Measurements from ENCODE around the gene VRTN. TPM values are rescaled to one million over a fixed set of nuclear protein-coding genes. Genes with fewer than 3 reads are reported as not detected.

Gene VRTN
- not detected for polyA plus RNA-seq

- no peaks in the 10 kb centered on the region for H3K9me3 Mint-ChIP-seq
- H3K27ac Mint-ChIP-seq = no peak within 1 kb of the TSS
- H3K27me3 Mint-ChIP-seq (ENCODE audit: low read depth in 3 of 3) = peaks cover 0 to 6% (median 0%) of the 10 kb centered on the region in 3 donors
- H3K4me1 Mint-ChIP-seq = no peaks in the 10 kb centered on the region
- no peak within 1 kb of the TSS for H3K4me3 Mint-ChIP-seq
- no peak for DNase-seq
- no peaks in the 10 kb centered on the region for H3K36me3 Mint-ChIP-seq
Measured at GRCh38 chr14:74348241-74348734, at the start of gene VRTN. VRTN (plus strand) TSS chr14:74348471; CDS start chr14:74356784, 8,313 bp downstream.

DNA sequence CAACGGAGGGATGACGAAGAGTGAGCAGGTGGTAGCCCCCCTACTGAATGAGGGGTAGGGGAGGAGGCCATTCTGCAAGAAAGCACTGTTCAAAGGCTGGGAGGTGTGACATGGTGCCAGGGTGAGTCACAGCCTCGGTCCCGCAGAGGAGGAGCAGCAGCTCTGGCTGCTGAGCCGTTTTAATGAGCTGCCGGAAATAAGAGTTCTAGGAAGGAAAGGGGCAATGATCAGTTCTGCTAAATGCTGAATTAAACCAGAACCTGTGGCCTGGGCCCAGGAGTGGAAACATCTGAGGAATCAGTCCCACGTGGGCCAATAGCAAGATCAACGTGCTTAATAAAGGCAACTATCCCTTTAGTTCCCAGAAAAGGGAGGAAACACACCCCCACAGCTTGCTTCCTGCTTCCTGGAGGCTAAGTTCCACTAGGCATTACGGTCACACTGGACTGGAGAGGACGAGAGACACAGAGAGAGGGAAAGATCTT, 49.2 kb upstream of the VRTN start:
- no peaks in the 10 kb centered on the region for H3K9me3 Mint-ChIP-seq
- DNase-seq = no peak
- peaks cover 30 to 35% of the 10 kb centered on the region in 2 donors for H3K4me1 Mint-ChIP-seq
- peaks cover 5 to 21% (median 6%) of the 10 kb centered on the region in 3 donors for H3K36me3 Mint-ChIP-seq
- peak overlapping the region in 1 of 5 donors; percentile 14 for H3K4me3 Mint-ChIP-seq
- peak overlapping the region in 2 of 6 donors; percentile 13 to 63 for H3K27ac Mint-ChIP-seq
- H3K27me3 Mint-ChIP-seq (ENCODE audit: low read depth in 3 of 3) = peaks cover 0 to 2% (median 0%) of the 10 kb centered on the region in 3 donors

GRCh38 chr14:74301594-74302151, 46.6 kb upstream of the VRTN start:
- H3K9me3 Mint-ChIP-seq = no peaks in the 10 kb centered on the region
- peak overlapping the region; percentile 94 to 100 (median 97) for H3K4me3 Mint-ChIP-seq
- H3K27me3 Mint-ChIP-seq (ENCODE audit: low read depth in 3 of 3) = peaks cover 0 to 4% (median 0%) of the 10 kb centered on the region in 3 donors
- peak overlapping the region; percentile 85 to 97 (median 93) for H3K27ac Mint-ChIP-seq
- H3K4me1 Mint-ChIP-seq = peaks cover 30 to 35% of the 10 kb centered on the region in 2 donors
- H3K36me3 Mint-ChIP-seq = peaks cover 5 to 12% (median 6%) of the 10 kb centered on the region in 3 donors
- no peak for DNase-seq

DNA sequence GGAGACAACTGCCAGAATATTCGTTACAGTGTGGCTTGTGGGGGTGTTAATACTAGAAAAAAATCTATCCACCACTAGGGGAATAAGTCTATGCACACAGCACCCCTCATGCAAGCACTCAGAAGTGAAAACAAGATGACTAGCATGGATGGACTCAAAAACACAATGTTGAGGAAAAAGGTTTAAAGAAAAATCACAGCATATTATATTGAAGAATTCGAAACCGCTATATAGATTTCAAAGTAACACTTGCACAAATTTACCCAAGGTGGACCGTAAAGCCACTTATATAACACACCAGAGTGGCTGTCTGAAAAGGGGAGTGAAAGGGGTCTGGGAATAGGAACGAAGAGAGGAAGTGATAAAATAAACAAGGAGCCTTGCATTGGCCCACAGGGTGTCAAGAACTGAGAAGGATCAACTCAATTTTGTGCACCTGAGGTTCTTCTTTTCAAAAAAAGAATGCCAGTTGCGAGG, 46.1 kb upstream of the VRTN start:
- peak overlapping the region; percentile 94 to 100 (median 97) for H3K4me3 Mint-ChIP-seq
- peak; percentile 45 to 57 (median 46) for DNase-seq
- peak overlapping the region; percentile 85 to 97 (median 93) for H3K27ac Mint-ChIP-seq
- H3K4me1 Mint-ChIP-seq = peaks cover 30 to 35% of the 10 kb centered on the region in 2 donors
- H3K36me3 Mint-ChIP-seq = peaks cover 5 to 9% (median 6%) of the 10 kb centered on the region in 3 donors
- peaks cover 0 to 4% (median 0%) of the 10 kb centered on the region in 3 donors for H3K27me3 Mint-ChIP-seq (ENCODE audit: low read depth in 3 of 3)
- no peaks in the 10 kb centered on the region for H3K9me3 Mint-ChIP-seq

DNA sequence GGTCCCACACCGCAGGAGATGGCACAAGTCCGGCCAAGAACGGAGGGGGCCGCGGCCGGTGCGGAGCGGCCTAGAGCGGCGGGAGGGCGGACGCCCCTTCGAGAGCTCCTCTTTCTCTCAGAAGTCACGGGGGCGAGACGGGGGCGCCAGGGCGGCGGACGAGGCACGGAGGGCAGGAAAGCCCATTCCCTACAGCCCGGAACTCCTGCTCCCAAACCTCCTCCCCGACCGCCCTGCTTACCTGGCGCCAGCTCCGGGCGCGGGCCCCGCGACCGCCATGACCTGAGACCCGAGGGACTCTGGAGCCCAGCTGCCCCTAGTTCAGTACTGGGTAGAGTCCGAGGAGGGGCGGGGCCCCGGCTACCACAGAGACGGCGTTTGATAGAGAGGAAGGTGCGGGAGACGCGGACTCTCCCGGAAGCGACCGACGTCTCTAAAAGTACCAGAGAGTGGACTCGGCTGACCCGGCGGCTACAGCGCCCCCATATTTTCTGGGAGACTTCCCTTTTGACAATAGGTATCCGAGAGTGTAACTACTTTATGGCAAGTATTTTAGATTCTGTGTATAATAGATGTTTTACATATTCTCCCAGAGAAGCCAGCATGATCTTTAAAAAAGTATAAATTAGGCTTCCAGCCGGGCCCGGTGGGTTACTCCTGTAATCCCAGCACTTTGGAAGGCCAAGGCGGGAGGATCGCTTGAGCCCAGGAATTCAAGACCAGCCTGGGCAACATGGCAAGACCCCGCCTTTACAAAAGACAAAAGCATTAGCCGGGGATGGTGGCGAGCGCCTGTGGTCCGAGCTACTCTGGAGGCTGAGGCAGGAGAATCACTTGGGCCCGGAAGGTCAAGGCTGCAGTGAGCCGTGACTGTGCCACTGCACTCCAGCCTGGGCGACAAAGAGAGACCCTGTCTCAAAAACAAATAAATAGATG, 45.4 kb upstream of the VRTN start, which contains the start of gene ABCD4:
Gene ABCD4 (minus strand): TSS at position 301 of the 936 bp plus-strand sequence. CDS start 22 bp downstream, at position 279.
- peak within 1 kb of the TSS; percentile 94 to 100 (median 97) for H3K4me3 Mint-ChIP-seq
- H3K27ac Mint-ChIP-seq = peak within 1 kb of the TSS; percentile 85 to 97 (median 93)
- H3K36me3 Mint-ChIP-seq = peaks cover 5 to 7% (median 6%) of the 10 kb centered on the region in 3 donors
- H3K9me3 Mint-ChIP-seq = no peaks in the 10 kb centered on the region
- peaks cover 0 to 4% (median 0%) of the 10 kb centered on the region in 3 donors for H3K27me3 Mint-ChIP-seq (ENCODE audit: low read depth in 3 of 3)
- peak; percentile 86 to 89 (median 87) for DNase-seq
- H3K4me1 Mint-ChIP-seq = peaks cover 30 to 35% of the 10 kb centered on the region in 2 donors

- H3K27ac Mint-ChIP-seq = no peak overlapping the region
- H3K4me3 Mint-ChIP-seq = no peak overlapping the region
- H3K27me3 Mint-ChIP-seq (ENCODE audit: low read depth in 3 of 3) = peaks cover 0 to 10% (median 10%) of the 10 kb centered on the region in 3 donors
- no peak for DNase-seq
- no peaks in the 10 kb centered on the region for H3K4me1 Mint-ChIP-seq
- no peaks in the 10 kb centered on the region for H3K36me3 Mint-ChIP-seq
- H3K9me3 Mint-ChIP-seq = no peaks in the 10 kb centered on the region
Measured at GRCh38 chr14:74308695-74309094, 39.6 kb upstream of the VRTN start.

DNA sequence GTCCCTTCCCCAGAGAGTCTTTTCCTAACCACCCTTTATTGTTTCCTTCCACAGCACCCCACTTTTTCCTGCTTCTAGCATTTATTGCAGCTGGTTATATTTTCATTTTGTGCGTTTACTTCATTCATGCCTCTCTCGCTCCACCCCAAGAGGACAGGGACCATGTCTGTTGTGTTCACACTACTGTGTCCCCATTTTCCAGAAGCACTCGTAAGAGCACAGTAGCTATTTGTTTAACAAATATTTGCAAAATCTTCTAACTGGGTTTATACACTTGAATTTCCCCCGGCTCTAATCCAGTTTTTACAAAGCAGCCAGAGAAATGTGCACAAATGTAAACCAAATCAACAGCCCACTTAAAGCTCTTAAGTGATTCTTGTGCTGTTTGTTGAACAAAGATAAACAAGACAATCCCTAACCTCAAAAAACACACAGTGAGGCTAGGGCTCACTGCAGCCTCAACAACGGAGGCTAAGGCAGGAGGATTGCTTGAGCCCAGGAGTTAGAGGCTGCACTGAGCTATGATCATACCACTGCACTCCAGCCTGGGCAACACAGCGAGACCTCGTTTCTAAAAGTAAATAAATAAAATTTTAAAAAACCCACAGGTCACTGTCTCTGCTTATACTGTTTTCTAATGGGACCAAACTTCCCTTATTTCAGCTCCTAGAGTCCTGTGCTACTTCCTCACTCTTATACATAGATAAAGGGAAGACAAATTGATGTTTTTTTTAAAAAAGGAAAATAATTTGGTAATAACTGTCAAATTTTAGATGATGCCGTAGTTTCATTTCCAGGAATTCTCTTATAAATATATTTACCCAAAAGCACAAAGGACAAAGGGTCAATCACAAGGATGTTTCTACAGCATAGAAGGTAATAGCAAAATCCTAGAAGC, 38.9 kb upstream of the VRTN start:
- no peaks in the 10 kb centered on the region for H3K4me1 Mint-ChIP-seq
- H3K27ac Mint-ChIP-seq = no peak overlapping the region
- H3K4me3 Mint-ChIP-seq = no peak overlapping the region
- no peak for DNase-seq
- H3K9me3 Mint-ChIP-seq = no peaks in the 10 kb centered on the region
- no peaks in the 10 kb centered on the region for H3K36me3 Mint-ChIP-seq
- peaks cover 0 to 11% (median 10%) of the 10 kb centered on the region in 3 donors for H3K27me3 Mint-ChIP-seq (ENCODE audit: low read depth in 3 of 3)

- H3K36me3 Mint-ChIP-seq = no peaks in the 10 kb centered on the region
Measured at GRCh38 chr14:74312161-74312560, 36.1 kb upstream of the VRTN start.

GRCh38 chr14:74313601-74314000, 34.7 kb upstream of the VRTN start:
- Mint-ChIP-seq H3K4me3 (no peak overlapping the region), H3K27ac (no peak overlapping the region), H3K9me3 (no peaks in the 10 kb centered on the region), H3K27me3 (ENCODE audit: low read depth in 3 of 3) (peaks cover 0 to 16% (median 7%) of the 10 kb centered on the region in 3 donors), H3K36me3 (no peaks in the 10 kb centered on the region), H3K4me1 (no peaks in the 10 kb centered on the region)
- no peak for DNase-seq

More at GRCh38 chr14:74312161-74312560, 36.1 kb upstream of the VRTN start:
- Mint-ChIP-seq H3K9me3 (no peaks in the 10 kb centered on the region), H3K4me3 (no peak overlapping the region), H3K27ac (no peak overlapping the region), H3K4me1 (no peaks in the 10 kb centered on the region), H3K27me3 (ENCODE audit: low read depth in 3 of 3) (peaks cover 0 to 12% (median 9%) of the 10 kb centered on the region in 3 donors)
- no peak for DNase-seq

- H3K4me3 Mint-ChIP-seq = no peak overlapping the region
- H3K36me3 Mint-ChIP-seq = no peaks in the 10 kb centered on the region
- H3K4me1 Mint-ChIP-seq = no peaks in the 10 kb centered on the region
- DNase-seq = no peak
- no peak overlapping the region for H3K27ac Mint-ChIP-seq
- H3K9me3 Mint-ChIP-seq = no peaks in the 10 kb centered on the region
- peaks cover 0 to 15% (median 6%) of the 10 kb centered on the region in 3 donors for H3K27me3 Mint-ChIP-seq (ENCODE audit: low read depth in 3 of 3)
Measured at GRCh38 chr14:74314576-74314975, 33.7 kb upstream of the VRTN start.

DNA sequence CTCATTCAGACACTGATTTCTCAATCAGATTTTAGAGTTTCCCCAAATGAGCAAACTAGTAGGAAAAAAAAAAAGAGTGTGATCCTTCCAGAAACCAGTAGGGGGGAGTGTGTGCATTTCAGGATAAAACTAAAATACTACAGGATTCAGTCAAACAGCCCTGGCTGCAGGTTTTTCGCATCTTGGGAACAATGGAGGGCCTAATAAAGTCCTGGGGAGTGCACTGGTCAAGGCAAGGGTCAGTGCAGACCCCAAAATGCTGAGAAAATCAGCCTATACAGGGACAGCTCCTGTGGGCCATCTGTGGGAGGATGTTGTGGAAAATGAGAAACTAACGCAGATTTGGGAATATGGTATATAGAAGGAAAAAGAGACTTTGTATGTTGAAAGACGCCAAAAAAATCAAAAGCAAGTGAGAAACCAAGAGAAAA, 23.3 kb upstream of the VRTN start:
- Mint-ChIP-seq H3K27ac (no peak overlapping the region), H3K4me3 (no peak overlapping the region), H3K27me3 (ENCODE audit: low read depth in 3 of 3) (peaks cover 5 to 12% (median 9%) of the 10 kb centered on the region in 3 donors), H3K9me3 (no peaks in the 10 kb centered on the region), H3K36me3 (no peaks in the 10 kb centered on the region), H3K4me1 (no peaks in the 10 kb centered on the region)
- no peak for DNase-seq

DNA sequence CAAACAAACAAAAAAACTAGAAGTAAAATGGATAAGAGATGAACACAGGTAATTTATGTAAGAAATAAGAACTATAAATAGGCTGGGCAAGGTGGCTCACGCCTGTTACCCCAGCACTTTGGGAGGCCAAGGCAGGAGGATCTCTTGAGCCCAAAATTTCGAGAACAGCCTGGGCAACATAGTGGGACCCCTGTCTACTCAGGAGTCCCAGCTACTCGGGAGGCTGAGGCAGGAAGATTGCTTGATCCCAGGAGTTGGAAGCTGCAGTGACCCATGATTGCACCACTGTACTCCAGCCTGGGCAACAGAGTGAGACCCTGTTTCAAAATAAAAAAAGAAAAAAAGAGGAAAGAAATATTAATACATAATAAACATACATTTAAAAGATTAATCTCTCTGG, 22.8 kb upstream of the VRTN start:
- Mint-ChIP-seq H3K9me3 (no peaks in the 10 kb centered on the region), H3K27ac (no peak overlapping the region), H3K4me1 (no peaks in the 10 kb centered on the region), H3K27me3 (ENCODE audit: low read depth in 3 of 3) (peaks cover 5 to 12% (median 11%) of the 10 kb centered on the region in 3 donors), H3K4me3 (no peak overlapping the region), H3K36me3 (no peaks in the 10 kb centered on the region)
- no peak for DNase-seq
